Stimulated activated CD4-positive, alpha-beta T cell treated with anti-CD3 and anti-CD28 coated beads, Interleukin-15, amount 100 ng/mL, for 1 hour (primary cell): Measurements from ENCODE around the gene CHD2.
"Not testable (repeated sequence)": the region's sequence is repeated elsewhere in the genome, so short reads cannot be mapped to it uniquely, and the experiment has no call there.

ENCODE experiments used
- DNase-seq, 2 donors: peaks; one replicate each; pipeline ENCODE4 v3.0.0-alpha.2; 2020; ENCODE audit warnings: low read depth in 1 of 2, low spot score in 1 of 2

Gene CHD2

GRCh38 chr15:93032515-93033206 lies 132.5 kb downstream of the CHD2 start:
- DNase-seq = not testable (repeated sequence)

- DNase-seq = no peak
These were observed 133.4 kb downstream of the CHD2 start for GRCh38 chr15:93033434-93034045.

- no peak for DNase-seq
These were observed 134.4 kb downstream of the CHD2 start for GRCh38 chr15:93034512-93034911.

- DNase-seq = no peak
These were observed 135.2 kb downstream of the CHD2 start for GRCh38 chr15:93035092-93035915.

DNA sequence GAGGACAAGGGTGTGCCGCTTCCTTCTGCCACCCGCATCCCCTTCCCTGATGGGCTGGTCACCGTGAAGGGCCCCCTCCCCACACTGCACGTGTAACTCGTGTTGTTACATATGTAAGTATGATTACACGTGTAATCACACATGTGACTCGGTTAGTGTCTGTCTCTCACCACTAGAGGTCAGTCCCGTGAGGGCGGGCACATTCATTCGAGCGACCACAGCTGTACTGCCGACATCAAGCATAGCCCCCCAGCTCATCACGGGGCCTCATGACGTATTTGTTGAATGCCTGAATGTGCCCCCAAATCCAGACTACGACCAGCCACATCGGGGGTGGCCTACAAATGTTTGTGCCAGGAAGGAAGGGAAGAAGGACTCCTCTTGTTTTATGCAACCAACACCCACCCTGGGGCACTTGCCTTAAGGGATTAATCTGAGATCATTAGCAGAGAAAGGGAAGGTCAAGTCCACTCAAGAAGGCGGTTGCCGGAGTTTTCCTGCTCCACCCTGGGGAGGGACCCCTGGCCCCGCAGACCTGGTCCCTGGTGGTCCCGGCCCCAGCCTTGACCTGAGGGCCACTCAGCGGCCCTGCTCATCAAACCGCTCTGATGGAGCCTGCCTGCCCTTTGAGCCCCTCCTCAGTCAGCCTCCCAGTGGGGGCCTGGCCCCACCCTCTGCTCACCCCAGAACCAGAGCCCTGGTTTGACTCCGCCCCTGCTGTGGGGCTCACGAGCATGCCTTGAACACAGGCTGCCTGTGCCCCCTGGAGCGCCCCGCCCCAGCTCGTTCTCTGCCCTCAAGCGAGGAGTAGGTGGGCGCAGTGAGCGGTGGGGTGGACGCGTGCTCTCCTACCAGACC lies 136.1 kb downstream of the CHD2 start:
- DNase-seq = peak in 1 of 2 donors; percentile 22

DNA sequence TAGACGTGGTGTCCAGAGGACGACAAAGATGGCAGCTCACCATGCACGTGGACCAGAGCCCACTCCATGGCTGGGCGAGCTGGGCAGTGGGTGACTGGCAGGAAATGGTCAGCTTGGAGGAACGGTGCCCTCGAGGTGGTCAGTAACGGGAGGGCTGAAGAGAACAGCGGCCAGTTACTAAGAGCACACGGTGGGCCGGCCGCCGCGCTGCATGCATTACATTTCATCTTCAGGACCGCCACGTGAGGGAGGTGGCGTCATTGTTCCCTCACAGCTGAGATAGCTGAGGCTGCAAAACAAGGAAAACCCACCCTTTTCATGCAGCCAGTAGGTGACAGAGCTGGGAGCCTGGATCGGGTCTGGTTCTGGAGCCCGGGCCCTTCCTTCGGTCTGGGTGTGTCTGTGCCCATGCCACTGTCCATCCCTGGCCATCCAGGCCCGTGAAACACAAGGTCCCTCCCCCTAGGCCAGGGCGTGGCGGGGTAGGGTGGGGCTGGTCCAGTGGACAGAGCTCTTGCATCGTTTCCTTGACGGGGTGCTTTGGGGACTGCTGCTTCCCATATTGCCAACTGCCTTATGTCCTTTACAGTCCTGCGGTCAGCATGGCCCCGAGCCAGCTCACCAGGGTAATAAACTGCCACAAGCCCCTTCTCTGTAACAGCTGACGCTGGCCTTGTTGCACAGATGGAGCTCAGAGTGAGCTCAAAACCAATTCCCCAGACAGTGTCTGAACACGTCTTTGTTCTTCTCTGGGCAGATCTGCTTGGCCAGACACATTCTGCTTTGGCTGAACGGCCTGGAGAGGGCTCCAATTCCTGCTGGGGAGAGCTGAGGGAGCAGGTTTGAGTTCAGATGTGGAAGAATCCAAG lies 137.1 kb downstream of the CHD2 start:
- DNase-seq = no peak

- no peak for DNase-seq
These were observed 137.9 kb downstream of the CHD2 start for GRCh38 chr15:93037820-93038705.

DNA sequence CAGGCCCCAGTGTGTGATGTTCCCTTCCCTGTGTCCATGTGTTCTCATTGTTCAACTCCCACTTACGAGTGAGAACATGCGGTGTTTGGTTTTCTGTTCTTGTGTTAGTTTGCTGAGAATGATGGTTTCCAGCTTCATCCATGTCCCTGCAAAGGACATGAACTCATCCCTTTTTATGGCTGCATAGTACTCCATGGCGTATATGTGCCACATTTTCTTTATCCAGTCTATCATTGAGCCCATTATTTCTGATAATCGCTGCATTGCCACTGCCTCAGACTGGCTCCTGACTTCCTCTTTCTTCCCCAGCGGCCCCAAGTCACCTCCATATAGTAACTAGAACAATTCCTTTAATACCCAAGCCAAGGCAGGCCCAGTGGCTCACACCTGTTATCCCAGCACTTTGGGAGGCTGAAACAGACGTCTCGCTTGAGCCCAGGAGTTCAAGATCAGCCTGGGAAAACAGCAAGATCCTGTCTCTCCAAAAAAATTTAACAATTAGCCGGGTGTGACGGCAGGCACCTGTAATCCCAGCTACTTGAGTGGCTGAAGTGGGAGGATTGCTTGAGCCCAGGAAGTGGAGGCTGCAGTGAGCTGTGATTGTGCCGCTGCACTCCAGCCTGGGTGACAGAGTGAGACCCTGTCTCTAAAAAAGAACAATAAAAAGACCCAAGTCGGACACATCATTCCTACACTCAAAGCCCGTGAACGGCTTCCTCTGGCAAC lies 139.6 kb downstream of the CHD2 start:
- not testable (repeated sequence) for DNase-seq

DNA sequence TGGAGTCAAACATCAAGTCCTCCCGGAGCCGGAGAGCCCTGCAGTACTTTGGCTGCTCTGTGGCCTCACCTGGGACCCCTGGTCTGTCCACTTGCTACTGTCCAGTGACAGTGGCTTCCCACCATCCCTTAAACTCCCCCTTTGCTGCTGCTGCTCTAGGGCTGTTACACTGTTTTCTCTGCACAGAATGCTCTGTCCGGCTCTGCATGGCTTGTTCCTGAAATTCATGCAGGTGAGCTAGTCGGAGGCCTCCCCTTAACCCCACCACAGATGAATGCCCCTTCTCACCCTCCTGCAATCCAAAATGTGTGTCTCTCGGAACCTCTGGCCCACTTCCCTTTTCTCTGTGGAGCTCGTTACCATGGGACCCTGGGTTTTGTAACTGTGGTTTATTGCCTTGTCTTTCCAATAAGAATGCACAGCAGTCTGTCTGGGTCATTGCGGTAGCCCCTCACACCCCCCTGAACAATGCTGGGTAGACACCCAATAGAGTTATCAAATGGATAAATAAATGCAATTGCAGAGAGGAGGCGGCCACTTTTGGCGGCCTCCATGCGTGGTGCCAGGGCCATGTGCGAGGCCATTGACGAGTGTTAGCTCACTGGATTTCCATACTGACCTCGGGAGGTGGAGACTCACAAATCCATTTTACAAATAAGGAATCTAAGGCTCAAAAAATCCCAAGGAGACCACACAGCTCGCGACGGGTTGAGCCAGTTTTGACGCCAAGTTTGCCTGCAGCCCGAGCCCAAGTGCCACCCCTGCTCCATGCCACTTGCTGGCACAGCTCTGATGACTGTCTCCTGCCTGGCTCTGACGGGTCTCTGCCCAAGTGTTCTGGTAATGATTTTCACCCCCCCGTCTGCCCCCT lies 140.4 kb downstream of the CHD2 start:
- DNase-seq = no peak

DNA sequence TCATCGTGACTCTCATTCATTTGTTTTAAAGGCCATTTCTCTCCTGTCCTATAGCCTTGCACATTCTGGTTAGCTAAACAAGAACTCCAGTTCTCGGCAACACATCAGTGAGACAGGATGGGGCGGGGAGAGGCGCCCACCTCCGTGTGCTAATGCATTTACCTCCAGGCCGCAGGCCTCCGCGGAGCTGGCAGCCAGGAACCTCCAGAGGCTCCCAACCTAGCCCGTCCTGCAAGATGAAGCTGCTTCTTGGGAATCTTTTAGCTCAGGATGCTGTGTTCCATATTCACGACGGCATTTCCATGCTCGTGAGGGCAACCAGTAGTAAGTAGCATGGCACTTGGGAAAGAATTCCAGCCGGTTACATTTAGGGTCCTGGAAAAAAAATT lies 141.0 kb downstream of the CHD2 start:
- DNase-seq = no peak

GRCh38 chr15:93042211-93042610 lies 142.1 kb downstream of the CHD2 start:
- no peak for DNase-seq

- DNase-seq = no peak
These were observed 142.7 kb downstream of the CHD2 start for GRCh38 chr15:93042691-93043378.

- no peak for DNase-seq
These were observed 143.6 kb downstream of the CHD2 start for GRCh38 chr15:93043621-93044300.

GRCh38 chr15:93044301-93045190 lies 144.4 kb downstream of the CHD2 start:
- DNase-seq = no peak

DNA sequence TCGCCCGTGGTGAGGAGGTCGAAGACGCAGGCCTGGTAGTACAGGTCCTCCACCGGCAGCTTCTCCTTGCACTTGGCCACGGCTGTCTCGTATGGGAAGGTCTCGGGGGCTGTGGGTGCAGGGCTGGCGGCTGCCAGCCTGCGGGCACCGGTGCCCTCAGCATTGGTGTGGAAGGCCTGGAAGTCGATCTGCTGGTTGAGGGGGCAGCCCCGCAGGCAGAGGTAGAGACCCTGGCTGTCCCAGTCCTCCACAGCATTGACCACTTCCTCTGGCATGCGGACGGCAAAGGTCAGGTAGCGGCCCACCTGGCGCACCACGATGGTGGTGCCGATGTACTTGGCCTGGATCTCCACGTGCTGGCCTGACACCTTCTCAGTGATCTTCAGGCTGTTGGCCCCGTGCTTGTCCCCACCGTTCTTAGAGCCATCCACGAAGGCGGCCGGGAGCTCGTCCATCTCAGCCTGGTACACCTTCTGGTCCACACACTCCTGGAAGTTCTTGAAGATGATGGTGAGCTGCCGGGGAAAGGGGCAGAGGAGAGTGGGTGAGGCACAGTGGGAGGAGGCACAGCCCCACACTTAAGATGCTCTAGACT lies 145.2 kb downstream of the CHD2 start:
- no peak for DNase-seq
